ENCODE measurements around the gene SPPL2A.
"Not testable (repeated sequence)": the region's sequence is repeated elsewhere in the genome, so short reads cannot be mapped to it uniquely, and the experiment has no call there.

Gene SPPL2A, protein sequence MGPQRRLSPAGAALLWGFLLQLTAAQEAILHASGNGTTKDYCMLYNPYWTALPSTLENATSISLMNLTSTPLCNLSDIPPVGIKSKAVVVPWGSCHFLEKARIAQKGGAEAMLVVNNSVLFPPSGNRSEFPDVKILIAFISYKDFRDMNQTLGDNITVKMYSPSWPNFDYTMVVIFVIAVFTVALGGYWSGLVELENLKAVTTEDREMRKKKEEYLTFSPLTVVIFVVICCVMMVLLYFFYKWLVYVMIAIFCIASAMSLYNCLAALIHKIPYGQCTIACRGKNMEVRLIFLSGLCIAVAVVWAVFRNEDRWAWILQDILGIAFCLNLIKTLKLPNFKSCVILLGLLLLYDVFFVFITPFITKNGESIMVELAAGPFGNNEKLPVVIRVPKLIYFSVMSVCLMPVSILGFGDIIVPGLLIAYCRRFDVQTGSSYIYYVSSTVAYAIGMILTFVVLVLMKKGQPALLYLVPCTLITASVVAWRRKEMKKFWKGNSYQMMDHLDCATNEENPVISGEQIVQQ

DNA sequence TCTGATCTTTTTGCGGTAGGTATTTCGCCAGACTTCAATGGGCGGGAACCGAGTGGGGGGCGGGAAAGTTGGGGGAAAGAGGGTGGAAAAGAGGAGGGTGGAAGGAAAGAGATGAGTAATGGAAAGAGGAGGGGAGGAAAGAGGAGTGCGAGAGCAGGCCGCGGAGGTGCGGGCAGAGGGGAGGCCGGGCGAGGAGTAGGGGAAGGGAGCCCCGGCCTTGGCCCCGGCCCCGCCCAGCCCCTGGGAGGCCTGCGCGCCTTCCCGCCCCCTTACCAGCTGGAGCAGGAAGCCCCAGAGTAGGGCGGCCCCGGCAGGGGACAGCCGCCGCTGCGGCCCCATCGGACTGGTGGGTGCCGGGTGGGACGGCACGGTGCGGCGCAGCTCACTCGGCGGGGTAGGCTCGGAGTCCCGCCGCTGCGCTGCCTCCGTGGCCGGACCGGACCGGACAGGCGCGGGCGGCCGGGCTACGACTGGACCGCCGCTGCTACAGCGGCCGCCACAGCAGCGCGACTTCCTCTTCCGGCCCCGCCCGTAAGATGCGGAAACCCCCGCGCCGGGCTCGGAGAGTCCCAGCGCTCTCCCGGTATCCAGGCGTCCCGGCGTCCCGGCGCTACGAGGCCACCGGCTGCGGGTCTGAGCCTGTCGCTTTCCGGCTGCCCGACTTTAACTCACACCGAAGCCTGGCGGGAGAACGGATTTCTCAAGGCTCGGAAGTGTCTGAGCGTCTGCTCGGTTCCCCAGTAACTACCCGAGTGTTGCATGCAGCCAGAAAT, at the start of gene SPPL2A:
Gene SPPL2A, minus strand, starts transcription at position 512 of the 773 bp plus-strand sequence. Its CDS starts 173 bp downstream, at position 339.
- Mint-ChIP-seq H3K27ac (peak within 1 kb of the TSS; percentile 97), H3K4me3 (peak within 1 kb of the TSS; percentile 90), H3K9me3 (no peaks in the 10 kb centered on the region), H3K4me1 (peaks cover 68% of the 10 kb centered on the region), H3K36me3 (ENCODE audit: low read depth) (peaks cover 16% of the 10 kb centered on the region), H3K27me3 (no peaks in the 10 kb centered on the region)
- DNase-seq = peak; percentile 92
- peak; percentile 94 for ATAC-seq

- Mint-ChIP-seq H3K27me3 (peaks cover 2% of the 10 kb centered on the region), H3K4me3 (no peak overlapping the region), H3K4me1 (no peaks in the 10 kb centered on the region), H3K27ac (no peak overlapping the region), H3K36me3 (ENCODE audit: low read depth) (no peaks in the 10 kb centered on the region), H3K9me3 (no peaks in the 10 kb centered on the region)
- ATAC-seq (no peak), DNase-seq (no peak)
Observed at GRCh38 chr15:50814634-50815033, 49.1 kb upstream of the SPPL2A start.

DNA sequence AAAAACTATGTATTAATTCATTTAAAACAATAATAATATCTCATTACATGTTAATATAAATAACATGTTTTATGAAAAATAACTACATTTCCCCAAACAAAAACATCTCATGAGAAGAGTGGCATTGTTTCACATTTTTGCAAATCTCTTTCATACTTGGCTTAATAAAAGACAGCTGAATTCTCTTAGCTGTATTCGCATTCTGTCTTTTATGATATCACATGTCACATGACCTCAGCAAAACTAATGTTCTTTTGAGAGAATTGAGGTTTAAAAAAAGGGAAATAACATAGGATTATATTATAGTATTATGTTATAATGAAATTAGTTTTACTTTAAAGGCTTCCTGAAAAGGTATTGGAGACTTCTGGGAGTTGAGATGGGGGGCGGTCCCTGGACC, 48.4 kb upstream of the SPPL2A start:
- H3K4me3 Mint-ChIP-seq = no peak overlapping the region
- H3K27ac Mint-ChIP-seq = no peak overlapping the region
- H3K36me3 Mint-ChIP-seq (ENCODE audit: low read depth) = no peaks in the 10 kb centered on the region
- H3K27me3 Mint-ChIP-seq = no peaks in the 10 kb centered on the region
- no peak for DNase-seq
- H3K4me1 Mint-ChIP-seq = no peaks in the 10 kb centered on the region
- ATAC-seq = no peak
- no peaks in the 10 kb centered on the region for H3K9me3 Mint-ChIP-seq

DNA sequence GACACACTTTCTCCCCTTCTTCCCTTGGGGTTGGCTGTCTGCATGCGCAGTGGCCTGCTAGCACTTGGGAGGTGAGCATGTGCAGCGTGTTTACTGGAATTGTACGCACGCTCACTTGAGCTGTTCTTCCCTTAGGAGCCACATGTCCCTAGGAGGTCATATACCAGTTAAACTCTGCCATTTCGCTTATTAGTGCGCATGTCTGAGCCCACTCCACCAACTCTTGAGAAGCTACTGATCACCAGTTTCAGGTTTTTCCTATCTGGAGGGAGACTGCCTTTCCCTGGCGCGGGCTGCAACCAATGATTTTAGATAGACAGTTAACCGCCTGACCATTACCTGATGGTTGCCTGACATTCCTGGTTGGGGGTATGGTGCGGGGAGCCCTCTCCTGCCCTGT, 47.6 kb upstream of the SPPL2A start:
- Mint-ChIP-seq H3K27ac (no peak overlapping the region), H3K4me1 (no peaks in the 10 kb centered on the region), H3K4me3 (no peak overlapping the region), H3K36me3 (ENCODE audit: low read depth) (no peaks in the 10 kb centered on the region), H3K9me3 (no peaks in the 10 kb centered on the region), H3K27me3 (no peaks in the 10 kb centered on the region)
- no peak for DNase-seq
- ATAC-seq = no peak

DNA sequence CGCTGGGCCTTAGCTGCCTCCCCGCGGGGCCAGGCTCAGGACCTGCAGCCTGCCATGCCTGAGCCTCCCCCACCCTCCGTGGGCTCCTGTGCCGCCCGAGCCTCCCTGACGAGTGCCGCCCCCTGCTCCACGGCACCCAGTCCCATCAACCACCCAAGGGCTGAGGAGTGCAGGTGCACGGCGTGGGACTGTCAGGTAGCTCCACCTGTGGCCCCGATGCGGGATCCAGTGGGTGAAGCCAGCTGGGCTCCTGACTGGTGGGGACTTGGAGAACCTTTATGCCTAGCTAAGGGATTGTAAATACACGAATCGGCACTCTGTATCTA, 46.6 kb upstream of the SPPL2A start:
- not testable (repeated sequence) for ATAC-seq; H3K27me3 Mint-ChIP-seq; H3K4me1 Mint-ChIP-seq; H3K4me3 Mint-ChIP-seq; H3K9me3 Mint-ChIP-seq; H3K27ac Mint-ChIP-seq; DNase-seq; H3K36me3 Mint-ChIP-seq (ENCODE audit: low read depth)

DNA sequence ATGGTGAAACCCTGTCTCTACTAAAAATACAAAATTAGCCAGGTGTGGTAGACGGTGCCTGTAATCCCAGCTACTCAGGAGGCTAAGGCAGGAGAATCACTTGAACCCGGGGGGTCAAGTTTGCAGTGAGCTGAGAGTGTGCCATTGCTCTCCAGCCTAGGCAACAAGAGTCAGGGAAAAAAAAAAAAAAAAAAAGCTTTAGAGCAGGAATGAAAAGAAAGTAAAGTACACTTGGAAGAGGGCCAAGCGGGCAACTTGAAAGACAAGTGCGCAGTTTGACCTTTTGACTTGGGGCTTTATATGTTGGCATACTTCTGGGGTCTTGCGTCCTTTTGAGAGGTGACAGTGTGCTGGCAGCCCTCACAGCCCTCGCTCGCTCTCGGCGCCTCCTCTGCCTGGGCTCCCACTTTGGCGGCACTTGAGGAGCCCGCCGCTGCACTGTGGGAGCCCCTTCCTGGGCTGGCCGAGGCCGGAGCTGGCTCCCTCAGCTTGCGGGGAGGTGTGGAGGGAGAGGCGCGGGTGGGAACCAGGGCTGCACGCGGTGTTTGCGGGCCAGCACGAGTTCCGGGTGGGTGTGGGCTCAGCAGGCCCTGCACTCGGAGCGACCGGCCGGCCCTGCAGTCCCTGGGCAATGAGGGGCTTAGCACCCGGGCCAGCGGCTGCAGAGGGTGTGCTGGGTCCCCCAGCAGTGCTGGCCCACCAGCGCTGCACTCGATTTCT, 46.1 kb upstream of the SPPL2A start:
- not testable (repeated sequence) for DNase-seq; H3K36me3 Mint-ChIP-seq (ENCODE audit: low read depth); ATAC-seq; H3K9me3 Mint-ChIP-seq; H3K4me3 Mint-ChIP-seq; H3K27ac Mint-ChIP-seq; H3K27me3 Mint-ChIP-seq; H3K4me1 Mint-ChIP-seq

DNA sequence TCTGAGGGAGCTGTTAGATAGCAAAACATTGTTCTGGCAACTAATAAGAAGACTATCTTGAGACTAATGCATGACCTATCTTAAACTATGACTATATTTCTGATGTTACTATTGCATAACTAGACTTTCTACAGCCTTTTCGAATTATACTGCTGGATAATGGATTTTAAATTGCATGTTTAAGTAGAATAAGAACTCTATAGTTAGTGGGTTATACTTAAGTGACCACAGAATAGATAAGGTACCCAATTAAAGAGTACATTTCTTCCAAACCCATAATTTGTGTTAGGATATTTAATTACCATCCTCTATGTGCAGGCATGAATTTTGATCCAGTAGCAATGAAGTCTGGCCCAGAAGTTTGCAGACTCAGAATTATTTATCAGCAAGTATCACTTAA, 44.6 kb upstream of the SPPL2A start:
- Mint-ChIP-seq H3K4me1 (no peaks in the 10 kb centered on the region), H3K27ac (no peak overlapping the region), H3K27me3 (peaks cover 2% of the 10 kb centered on the region), H3K36me3 (ENCODE audit: low read depth) (no peaks in the 10 kb centered on the region), H3K4me3 (no peak overlapping the region), H3K9me3 (no peaks in the 10 kb centered on the region)
- ATAC-seq (no peak), DNase-seq (no peak)

DNA sequence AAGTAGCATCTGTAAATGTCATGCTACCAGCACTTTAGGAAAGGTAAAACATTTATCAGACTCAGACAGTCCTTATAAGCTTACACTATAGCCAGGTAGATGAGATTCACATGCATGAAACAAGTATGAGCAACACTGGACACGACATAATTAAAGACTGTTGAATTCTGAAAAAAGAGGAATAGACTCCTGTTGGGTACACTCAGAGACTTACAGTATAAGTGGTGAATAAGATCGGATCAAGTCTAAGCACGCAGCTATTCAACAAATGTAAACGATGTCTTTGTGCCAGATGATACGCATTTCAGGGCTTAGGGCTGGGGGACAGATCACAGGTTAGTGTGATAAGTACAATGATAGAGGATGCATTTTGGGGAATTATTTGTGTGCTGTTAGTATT, 43.2 kb upstream of the SPPL2A start:
- H3K9me3 Mint-ChIP-seq = no peaks in the 10 kb centered on the region

GRCh38 chr15:50803479-50804180, 38.1 kb upstream of the SPPL2A start:
- Mint-ChIP-seq H3K4me3 (no peak overlapping the region), H3K27ac (no peak overlapping the region)

More for the DNA sequence above, 43.2 kb upstream of the SPPL2A start:
- no peaks in the 10 kb centered on the region for H3K4me1 Mint-ChIP-seq
- peaks cover 2% of the 10 kb centered on the region for H3K27me3 Mint-ChIP-seq
- no peaks in the 10 kb centered on the region for H3K36me3 Mint-ChIP-seq (ENCODE audit: low read depth)
- H3K27ac Mint-ChIP-seq = no peak overlapping the region
- ATAC-seq (no peak), DNase-seq (no peak)
- no peak overlapping the region for H3K4me3 Mint-ChIP-seq

GRCh38 chr15:50800715-50801114, 35.2 kb upstream of the SPPL2A start:
- Mint-ChIP-seq H3K4me3 (no peak overlapping the region), H3K4me1 (no peaks in the 10 kb centered on the region), H3K27ac (no peak overlapping the region), H3K9me3 (no peaks in the 10 kb centered on the region), H3K36me3 (ENCODE audit: low read depth) (no peaks in the 10 kb centered on the region), H3K27me3 (no peaks in the 10 kb centered on the region)
- DNase-seq (no peak), ATAC-seq (no peak)

More at GRCh38 chr15:50803479-50804180, 38.1 kb upstream of the SPPL2A start:
- DNase-seq (no peak), ATAC-seq (no peak)
- peaks cover 2% of the 10 kb centered on the region for H3K27me3 Mint-ChIP-seq
- no peaks in the 10 kb centered on the region for H3K9me3 Mint-ChIP-seq
- H3K36me3 Mint-ChIP-seq (ENCODE audit: low read depth) = no peaks in the 10 kb centered on the region
- no peaks in the 10 kb centered on the region for H3K4me1 Mint-ChIP-seq

DNA sequence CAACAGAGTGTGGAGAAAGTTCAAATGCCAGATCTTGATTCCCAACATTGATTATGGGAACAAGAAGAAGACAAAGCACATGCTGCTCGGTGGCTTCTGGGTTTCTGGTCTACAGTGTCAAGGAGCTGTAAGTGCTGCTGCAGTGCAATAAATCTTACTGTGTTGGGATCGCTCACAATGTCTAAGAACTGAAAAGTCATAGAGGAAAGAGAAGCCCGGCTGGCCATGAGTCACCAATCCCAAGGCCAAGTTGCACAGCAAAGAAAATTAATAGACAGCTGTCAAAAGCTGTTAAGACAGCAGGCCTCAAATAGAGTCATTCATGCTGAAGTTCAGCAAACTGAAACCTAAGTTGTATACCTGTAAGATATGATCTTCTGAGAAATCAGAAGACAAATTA, 33.2 kb upstream of the SPPL2A start:
- no peaks in the 10 kb centered on the region for H3K4me1 Mint-ChIP-seq
- DNase-seq (no peak), ATAC-seq (no peak)
- H3K36me3 Mint-ChIP-seq (ENCODE audit: low read depth) = no peaks in the 10 kb centered on the region
- no peak overlapping the region for H3K27ac Mint-ChIP-seq
- H3K27me3 Mint-ChIP-seq = no peaks in the 10 kb centered on the region
- no peak overlapping the region for H3K4me3 Mint-ChIP-seq
- no peaks in the 10 kb centered on the region for H3K9me3 Mint-ChIP-seq

DNA sequence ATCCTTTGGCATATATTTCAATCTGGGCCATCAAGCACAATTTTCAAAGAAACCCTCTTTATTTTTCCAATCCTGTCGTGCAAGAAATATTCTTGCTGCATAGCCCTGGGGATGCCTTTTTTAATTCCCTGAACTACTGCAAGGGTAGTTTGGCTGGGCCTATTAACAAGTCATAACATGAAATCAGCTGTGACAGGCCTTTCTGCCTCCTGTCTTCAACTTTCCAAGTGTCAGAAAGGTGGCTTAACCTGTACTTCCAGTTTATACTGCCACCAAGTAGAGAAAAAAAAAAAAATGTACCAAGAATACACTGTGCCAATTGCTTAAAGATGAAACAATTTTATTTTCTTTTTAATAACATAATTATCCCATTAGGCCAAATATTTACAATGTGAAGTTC, 32.4 kb upstream of the SPPL2A start:
- Mint-ChIP-seq H3K4me1 (no peaks in the 10 kb centered on the region), H3K9me3 (no peaks in the 10 kb centered on the region), H3K36me3 (ENCODE audit: low read depth) (no peaks in the 10 kb centered on the region), H3K27ac (no peak overlapping the region), H3K27me3 (no peaks in the 10 kb centered on the region), H3K4me3 (no peak overlapping the region)
- DNase-seq = no peak
- no peak for ATAC-seq

DNA sequence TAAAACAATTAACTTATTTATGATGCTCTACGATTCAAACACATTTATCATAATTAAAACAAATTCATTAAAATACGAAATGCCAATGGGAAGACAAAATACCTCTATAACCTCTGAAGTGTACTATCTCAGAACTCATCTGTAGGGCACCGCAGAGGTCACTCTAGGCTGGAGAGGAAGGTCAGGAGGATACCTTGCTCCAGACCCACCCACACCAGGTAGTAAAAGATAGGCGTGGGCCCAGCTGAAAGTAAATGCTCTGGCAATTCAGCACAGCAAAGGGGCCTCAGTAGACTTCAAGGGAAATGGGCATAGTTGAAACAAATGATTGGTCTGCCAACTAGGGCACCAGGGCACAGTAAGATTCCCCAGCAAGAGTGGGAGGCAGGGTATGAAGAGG, 26.0 kb upstream of the SPPL2A start:
- Mint-ChIP-seq H3K27ac (no peak overlapping the region), H3K4me1 (no peaks in the 10 kb centered on the region), H3K9me3 (no peaks in the 10 kb centered on the region), H3K36me3 (ENCODE audit: low read depth) (no peaks in the 10 kb centered on the region), H3K27me3 (peaks cover 2% of the 10 kb centered on the region), H3K4me3 (no peak overlapping the region)
- no peak for DNase-seq
- ATAC-seq = no peak

- Mint-ChIP-seq H3K4me1 (no peaks in the 10 kb centered on the region), H3K27ac (no peak overlapping the region), H3K4me3 (no peak overlapping the region), H3K27me3 (peaks cover 2% of the 10 kb centered on the region), H3K36me3 (ENCODE audit: low read depth) (no peaks in the 10 kb centered on the region), H3K9me3 (no peaks in the 10 kb centered on the region)
- ATAC-seq = no peak
- DNase-seq = no peak
Observed at GRCh38 chr15:50790778-50791453, 25.4 kb upstream of the SPPL2A start.

All from activated naive CD8-positive, alpha-beta T cell treated with anti-CD3 and anti-CD28 coated beads, Interleukin-2, amount 50 U/mL, for 24 hours (primary cell).